ENCODE measurements around the gene CPSF4L.

CPSF4L gene

GRCh38 chr17:73224237-73224636, 37.4 kb downstream of the CPSF4L start:
- TF ChIP-seq CTCF (IDR thresholded peaks at IDR 0.05; ENCODE audit: low read depth, low read length): no peak
- no peak for TF ChIP-seq MYC (IDR thresholded peaks at IDR 0.05; ENCODE audit: low read depth, low read length)
- H3K4me3 ChIP-seq (ENCODE audit: low read depth, low read length): no peak overlapping the region
- no peak for DNase-seq (ENCODE audit: low read depth)

GRCh38 chr17:73223626-73224230, 38.0 kb downstream of the CPSF4L start:
- no peak overlapping the region for H3K4me3 ChIP-seq (ENCODE audit: low read depth, low read length)
- DNase-seq (ENCODE audit: low read depth): no peak
- TF ChIP-seq CTCF (IDR thresholded peaks at IDR 0.05; ENCODE audit: low read depth, low read length): no peak
- no peak for TF ChIP-seq MAX (IDR thresholded peaks at IDR 0.05; ENCODE audit: low read depth, low read length)
- TF ChIP-seq MYC (IDR thresholded peaks at IDR 0.05; ENCODE audit: low read depth, low read length): no peak
- TF ChIP-seq POLR2A (IDR thresholded peaks at IDR 0.05; ENCODE audit: extremely low read depth, insufficient read length): no peak

GRCh38 chr17:73215447-73215846, 46.2 kb downstream of the CPSF4L start:
- H3K4me3 ChIP-seq (ENCODE audit: low read depth, low read length): no peak overlapping the region
- TF ChIP-seq CTCF (IDR thresholded peaks at IDR 0.05; ENCODE audit: low read depth, low read length): no peak
- no peak for TF ChIP-seq MAX (IDR thresholded peaks at IDR 0.05; ENCODE audit: low read depth, low read length)
- TF ChIP-seq MYC (IDR thresholded peaks at IDR 0.05; ENCODE audit: low read depth, low read length): no peak
- no peak for TF ChIP-seq POLR2A (IDR thresholded peaks at IDR 0.05; ENCODE audit: extremely low read depth, insufficient read length)
- no peak for DNase-seq (ENCODE audit: low read depth)

GRCh38 chr17:73214851-73215250, 46.8 kb downstream of the CPSF4L start:
- no peak for DNase-seq (ENCODE audit: low read depth)
- H3K4me3 ChIP-seq (ENCODE audit: low read depth, low read length): no peak overlapping the region
- TF ChIP-seq MYC (IDR thresholded peaks at IDR 0.05; ENCODE audit: low read depth, low read length): no peak

GRCh38 chr17:73214008-73214407, 47.7 kb downstream of the CPSF4L start:
- TF ChIP-seq CTCF (IDR thresholded peaks at IDR 0.05; ENCODE audit: low read depth, low read length) (no peak), POLR2A (IDR thresholded peaks at IDR 0.05; ENCODE audit: extremely low read depth, insufficient read length) (no peak), MAX (IDR thresholded peaks at IDR 0.05; ENCODE audit: low read depth, low read length) (no peak), MYC (IDR thresholded peaks at IDR 0.05; ENCODE audit: low read depth, low read length) (no peak)
- no peak for DNase-seq (ENCODE audit: low read depth)
- H3K4me3 ChIP-seq (ENCODE audit: low read depth, low read length): no peak overlapping the region

GRCh38 chr17:73211745-73212144, 49.9 kb downstream of the CPSF4L start:
- DNase-seq (ENCODE audit: low read depth): peak; percentile 48
- TF ChIP-seq MYC (IDR thresholded peaks at IDR 0.05; ENCODE audit: low read depth, low read length): no peak
- no peak for TF ChIP-seq MAX (IDR thresholded peaks at IDR 0.05; ENCODE audit: low read depth, low read length)
- no peak for TF ChIP-seq CTCF (IDR thresholded peaks at IDR 0.05; ENCODE audit: low read depth, low read length)
- no peak for TF ChIP-seq POLR2A (IDR thresholded peaks at IDR 0.05; ENCODE audit: extremely low read depth, insufficient read length)
- H3K4me3 ChIP-seq (ENCODE audit: low read depth, low read length): no peak overlapping the region

All from NB4 (cell line).